ENCODE data around the gene CHST13. TPM values are rescaled to one million over a fixed set of nuclear protein-coding genes. Genes with fewer than 3 reads are reported as not detected.

CHST13 gene
- total and polyA plus RNA-seq, 4 donors = 0.33 to 0.55 TPM; not detected in 2

Other genes with a start within 250 kb of the CHST13 start
- gene KLF15, start 166.7 kb upstream of the CHST13 start, total RNA-seq = 10 to 100 TPM in 1 of 2 donors, 1 to 10 TPM in 1; 8.5 to 39.9 TPM
- 10 to 100 TPM; 23.7 to 43.9 TPM for gene KLF15, start 166.7 kb upstream of the CHST13 start, polyA plus RNA-seq
- not detected for gene CFAP100, start 129.2 kb upstream of the CHST13 start, total RNA-seq
- not detected for gene CFAP100, start 129.2 kb upstream of the CHST13 start, polyA plus RNA-seq
- 10 to 100 TPM; 35.7 to 37.5 TPM for gene ZXDC, start 48.3 kb upstream of the CHST13 start, total RNA-seq
- 10 to 100 TPM in 1 of 2 donors, 1 to 10 TPM in 1; 4.4 to 15.9 TPM for gene ZXDC, start 48.3 kb upstream of the CHST13 start, polyA plus RNA-seq
- not detected for gene UROC1, start 6.4 kb upstream of the CHST13 start, total RNA-seq
- not detected for gene UROC1, start 6.4 kb upstream of the CHST13 start, polyA plus RNA-seq
- gene C3orf22, start 34.8 kb downstream of the CHST13 start, total RNA-seq = not detected
- gene C3orf22, start 34.8 kb downstream of the CHST13 start, polyA plus RNA-seq = not detected
- 10 to 100 TPM in 1 of 2 donors, 1 to 10 TPM in 1; 7.6 to 13.7 TPM for gene TXNRD3, start 131.0 kb downstream of the CHST13 start, total RNA-seq
- 1 to 10 TPM; 3.6 to 3.7 TPM for gene TXNRD3, start 131.0 kb downstream of the CHST13 start, polyA plus RNA-seq
- gene CHCHD6, start 180.1 kb downstream of the CHST13 start, total RNA-seq = 10 to 100 TPM; 10.8 to 11.0 TPM
- gene CHCHD6, start 180.1 kb downstream of the CHST13 start, polyA plus RNA-seq = 10 to 100 TPM; 12.9 to 24.6 TPM